ENCODE results near the gene DOHH. TPM values are rescaled to one million over a fixed set of nuclear protein-coding genes. Genes with fewer than 3 reads are reported as not detected.

DOHH gene
- total RNA-seq, 4 donors from 2014 or later = 19.5 to 37.5 (median 25.8) TPM

DNA sequence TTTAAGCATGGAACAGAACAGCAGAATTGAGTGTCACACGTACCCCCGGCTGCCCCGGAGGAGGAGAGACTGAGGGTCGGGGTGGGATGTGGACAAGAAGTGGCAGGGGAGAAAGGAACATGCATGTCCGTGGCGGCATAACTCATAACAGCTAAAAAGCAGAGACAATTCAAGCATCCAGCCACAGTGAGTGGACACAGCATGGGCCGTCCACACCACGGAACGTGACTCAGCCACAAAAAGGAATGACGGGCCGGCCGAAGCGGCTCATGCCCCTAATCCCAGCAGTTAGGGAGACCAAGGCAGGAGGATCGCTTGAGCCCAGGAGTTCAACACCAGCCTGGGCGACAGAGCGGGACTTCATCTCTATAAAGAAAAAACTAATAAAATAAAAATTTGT, 7.6 kb downstream of the DOHH start:
- Histone ChIP-seq H3K27me3 (no peaks in the 10 kb centered on the region), H3K4me3 (no peak overlapping the region), H3K4me1 (peaks cover 0 to 3% (median 0%) of the 10 kb centered on the region in 4 donors), H3K9me3 (no peaks in the 10 kb centered on the region), H3K36me3 (peaks cover 41 to 79% (median 67%) of the 10 kb centered on the region in 4 donors), H3K27ac (replicated peaks in 1 of 4) (no peak overlapping the region)
- TF ChIP-seq, protein P1, sequence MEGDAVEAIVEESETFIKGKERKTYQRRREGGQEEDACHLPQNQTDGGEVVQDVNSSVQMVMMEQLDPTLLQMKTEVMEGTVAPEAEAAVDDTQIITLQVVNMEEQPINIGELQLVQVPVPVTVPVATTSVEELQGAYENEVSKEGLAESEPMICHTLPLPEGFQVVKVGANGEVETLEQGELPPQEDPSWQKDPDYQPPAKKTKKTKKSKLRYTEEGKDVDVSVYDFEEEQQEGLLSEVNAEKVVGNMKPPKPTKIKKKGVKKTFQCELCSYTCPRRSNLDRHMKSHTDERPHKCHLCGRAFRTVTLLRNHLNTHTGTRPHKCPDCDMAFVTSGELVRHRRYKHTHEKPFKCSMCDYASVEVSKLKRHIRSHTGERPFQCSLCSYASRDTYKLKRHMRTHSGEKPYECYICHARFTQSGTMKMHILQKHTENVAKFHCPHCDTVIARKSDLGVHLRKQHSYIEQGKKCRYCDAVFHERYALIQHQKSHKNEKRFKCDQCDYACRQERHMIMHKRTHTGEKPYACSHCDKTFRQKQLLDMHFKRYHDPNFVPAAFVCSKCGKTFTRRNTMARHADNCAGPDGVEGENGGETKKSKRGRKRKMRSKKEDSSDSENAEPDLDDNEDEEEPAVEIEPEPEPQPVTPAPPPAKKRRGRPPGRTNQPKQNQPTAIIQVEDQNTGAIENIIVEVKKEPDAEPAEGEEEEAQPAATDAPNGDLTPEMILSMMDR (IDR thresholded peaks at IDR 0.05) = no peak
- TF ChIP-seq EP300 (IDR thresholded peaks at IDR 0.05) (no peak), POLR2AphosphoS5 (IDR thresholded peaks at IDR 0.05) (no peak), POLR2A (IDR thresholded peaks at IDR 0.05; ENCODE audit: low read depth) (no peak)
- no peak for DNase-seq (ENCODE audit: extremely low spot score)
- intact Hi-C loops (cut with DNase I) = no loop called here
- 92% methylated on average over 16 of the region's 16 CpGs for WGBS

DNA sequence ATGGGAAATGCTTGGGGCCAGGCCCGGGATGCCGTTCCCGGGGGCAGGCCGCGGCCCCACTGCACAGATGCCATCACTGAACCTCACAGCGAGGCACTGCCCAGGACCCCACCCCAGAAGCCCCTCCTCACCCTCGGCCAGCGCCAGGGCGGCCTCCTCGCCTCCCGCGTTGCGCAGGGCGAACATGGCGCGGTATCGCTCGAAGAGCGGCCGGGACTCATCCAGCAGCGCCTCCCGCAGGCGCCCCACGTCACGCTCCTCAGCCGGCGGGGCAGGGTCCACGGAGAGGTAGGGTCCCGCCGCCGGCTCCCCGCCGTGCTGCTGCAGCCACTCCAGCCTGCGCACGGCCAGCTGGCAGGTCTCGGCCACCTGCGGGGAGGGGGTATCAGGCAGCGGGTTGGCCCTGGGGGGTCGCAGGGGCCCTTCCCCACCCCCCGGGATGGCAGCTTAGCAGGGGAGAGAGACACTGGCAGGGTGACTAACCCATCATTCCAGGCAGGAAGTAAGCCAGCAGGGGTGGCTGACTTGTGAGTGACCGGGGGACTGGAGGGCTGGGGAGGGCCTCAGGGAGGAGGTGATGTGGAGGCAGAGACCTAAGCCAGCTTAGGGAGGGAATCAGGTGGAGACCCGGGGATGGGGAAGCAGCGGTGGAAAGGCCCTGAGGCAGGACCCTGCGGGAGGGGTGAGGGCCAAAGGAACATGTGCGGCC, 8.2 kb downstream of the DOHH start:
- Histone ChIP-seq H3K27ac (replicated peaks in 1 of 4) (no peak overlapping the region), H3K9me3 (no peaks in the 10 kb centered on the region), H3K36me3 (peaks cover 41 to 77% (median 66%) of the 10 kb centered on the region in 4 donors), H3K27me3 (no peaks in the 10 kb centered on the region), H3K4me1 (no peaks in the 10 kb centered on the region), H3K4me3 (no peak overlapping the region)
- TF ChIP-seq POLR2A (IDR thresholded peaks at IDR 0.05; ENCODE audit: low read depth) = no peak
- intact Hi-C loops (cut with DNase I) = no loop called here
- no peak for DNase-seq (ENCODE audit: extremely low spot score)
- 94% methylated on average over 38 of the region's 45 CpGs for WGBS

DNA sequence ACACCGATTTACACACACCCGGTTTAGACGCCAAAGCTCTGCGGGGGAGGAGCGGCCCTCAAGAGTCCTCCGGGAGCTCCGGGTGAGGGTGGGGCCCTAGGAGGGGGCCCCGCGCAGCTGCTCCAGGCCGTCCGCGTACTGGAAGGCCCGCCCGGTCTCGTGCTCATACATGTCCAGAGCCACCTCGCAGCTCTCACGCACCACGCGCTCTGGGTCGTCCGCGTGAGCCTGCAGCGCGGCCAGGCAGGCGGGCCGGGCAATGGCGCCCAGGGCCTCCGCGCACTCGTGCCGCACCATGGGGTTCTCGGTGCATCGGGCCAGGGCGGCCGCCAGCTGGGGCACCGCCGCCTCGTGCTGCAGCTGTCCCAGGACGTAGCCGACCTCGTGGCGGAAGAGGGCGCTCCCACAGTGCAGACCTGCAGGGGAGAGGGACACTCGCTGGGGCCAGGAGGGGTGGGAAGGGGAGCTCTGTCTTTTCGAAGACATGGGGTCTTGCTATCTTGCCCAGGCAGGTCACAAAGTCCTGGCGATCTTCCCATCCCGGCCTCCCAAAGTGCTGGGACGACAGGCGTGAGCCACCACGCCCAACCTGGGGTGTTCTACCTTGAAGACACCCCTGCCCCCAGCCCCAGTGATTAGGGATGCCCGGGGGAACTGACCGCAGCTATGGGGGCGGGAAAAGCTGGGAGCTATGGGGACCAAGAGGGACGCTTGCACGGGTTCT, 8.9 kb downstream of the DOHH start:
- H3K36me3 ChIP-seq = peaks cover 40 to 69% (median 61%) of the 10 kb centered on the region in 4 donors
- DNase-seq (ENCODE audit: extremely low spot score) = no peak
- H3K4me1 ChIP-seq = no peaks in the 10 kb centered on the region
- H3K4me3 ChIP-seq = no peak overlapping the region
- 89% methylated on average over 43 of the region's 55 CpGs for WGBS
- H3K9me3 ChIP-seq = no peaks in the 10 kb centered on the region
- peaks cover 0 to 3% (median 0%) of the 10 kb centered on the region in 4 donors for H3K27me3 ChIP-seq
- intact Hi-C loops (cut with DNase I) = no loop called here
- H3K27ac ChIP-seq (replicated peaks in 1 of 4) = no peak overlapping the region
- TF ChIP-seq EP300 (IDR thresholded peaks at IDR 0.05) (no peak), POLR2AphosphoS5 (IDR thresholded peaks at IDR 0.05) (no peak), POLR2A (IDR thresholded peaks at IDR 0.05; ENCODE audit: low read depth) (no peak)
- TF ChIP-seq, protein P1 (IDR thresholded peaks at IDR 0.05) = no peak

DNA sequence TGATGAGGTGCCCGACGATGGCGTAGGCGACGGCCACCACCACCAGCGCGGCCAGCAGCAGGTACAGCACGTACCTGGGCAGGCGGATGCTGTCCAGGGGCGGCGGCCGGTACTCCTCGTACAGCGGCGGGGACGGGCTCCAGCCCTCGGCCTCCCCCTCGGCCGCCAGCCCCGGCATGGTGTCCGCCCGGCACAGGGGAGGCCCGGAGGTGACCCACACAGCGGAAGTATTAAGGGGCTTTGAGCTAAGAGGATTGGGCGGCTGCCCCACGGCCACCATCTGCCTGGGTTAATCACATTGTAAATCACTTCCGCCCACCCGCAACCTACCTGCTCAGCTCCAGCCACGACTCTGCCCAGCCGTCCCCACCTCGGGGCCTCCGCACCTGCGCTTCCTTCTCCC, 17.2 kb downstream of the DOHH start, which contains the start of gene SMIM44:
TSS of gene SMIM44 (minus strand) at position 216 of the 403 bp plus-strand sequence. CDS start at position 178, 38 bp downstream.
- Histone ChIP-seq H3K27ac (replicated peaks in 1 of 4) (no peak within 1 kb of the TSS), H3K9me3 (no peaks in the 10 kb centered on the region), H3K4me1 (peaks cover 0 to 24% (median 0%) of the 10 kb centered on the region in 4 donors), H3K27me3 (peaks cover 0 to 79% (median 33%) of the 10 kb centered on the region in 4 donors), H3K4me3 (no peak within 1 kb of the TSS), H3K36me3 (no peaks in the 10 kb centered on the region)
- WGBS = 75% methylated on average over 8 of the region's 33 CpGs
- intact Hi-C loops (cut with DNase I) = no loop called here
- DNase-seq (ENCODE audit: extremely low spot score) = no peak
- TF ChIP-seq POLR2AphosphoS5 (IDR thresholded peaks at IDR 0.05) (no peak), EP300 (IDR thresholded peaks at IDR 0.05) (no peak)
- TF ChIP-seq, protein P1 (IDR thresholded peaks at IDR 0.05) = no peak

DNA sequence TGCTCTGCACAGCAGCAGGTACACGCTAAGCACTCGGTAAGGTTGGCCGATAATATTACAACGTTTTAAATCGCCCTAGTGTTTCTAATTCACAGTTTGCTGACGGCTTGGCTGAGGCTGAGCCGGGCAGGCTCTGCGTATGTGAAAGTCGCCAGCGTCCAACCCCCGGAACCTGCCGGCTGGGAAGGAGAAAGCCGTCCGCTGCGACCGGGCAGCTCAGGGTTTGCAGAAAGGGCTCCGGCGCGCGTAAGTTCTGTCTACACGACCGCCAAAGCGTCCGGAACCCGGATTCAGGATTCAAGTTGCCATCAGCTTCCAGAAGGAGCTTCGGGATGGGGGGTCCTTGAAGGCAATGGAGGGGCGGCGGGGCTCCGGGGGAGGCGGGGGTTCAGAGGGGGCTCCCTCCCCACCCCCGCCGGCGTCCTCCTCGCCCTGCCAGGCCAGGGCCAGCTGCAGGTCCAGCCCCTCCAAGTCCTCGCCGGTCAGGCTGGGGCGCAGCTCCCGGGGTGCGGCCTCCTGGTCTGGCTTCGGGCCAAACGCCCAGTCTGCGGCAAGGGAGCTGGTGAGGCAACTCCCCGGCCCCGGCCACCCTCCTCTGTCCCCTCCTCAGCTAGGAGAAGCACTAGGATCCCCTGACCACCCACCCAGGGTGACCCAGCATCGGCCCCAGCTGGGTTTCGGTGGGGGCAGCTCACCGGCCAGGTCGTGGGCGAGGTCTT, 17.8 kb downstream of the DOHH start:
- 80% methylated on average over 32 of the region's 49 CpGs for WGBS
- TF ChIP-seq, protein P1 (IDR thresholded peaks at IDR 0.05) = no peak
- no peak for TF ChIP-seq POLR2A (IDR thresholded peaks at IDR 0.05; ENCODE audit: low read depth)
- no peak for TF ChIP-seq EP300 (IDR thresholded peaks at IDR 0.05)
- no peak for TF ChIP-seq POLR2AphosphoS5 (IDR thresholded peaks at IDR 0.05)
- intact Hi-C loops (cut with DNase I) = no loop called here
- Histone ChIP-seq H3K4me3 (no peak overlapping the region), H3K4me1 (peaks cover 0 to 24% (median 0%) of the 10 kb centered on the region in 4 donors), H3K27ac (replicated peaks in 1 of 4) (no peak overlapping the region), H3K9me3 (no peaks in the 10 kb centered on the region), H3K36me3 (no peaks in the 10 kb centered on the region), H3K27me3 (peaks cover 0 to 79% (median 33%) of the 10 kb centered on the region in 4 donors)
- DNase-seq (ENCODE audit: extremely low spot score) = no peak

Data from esophagus muscularis mucosa (tissue), 4 donors.